Activated CD4-positive, alpha-beta T cell treated with anti-CD3 and anti-CD28 coated beads for 4 hours (primary cell): ENCODE results near the gene S1PR1.
A peak's percentile ranks its signal among the peaks of the same experiment; 100 is the strongest.
"Not testable (repeated sequence)": the region's sequence is repeated elsewhere in the genome, so short reads cannot be mapped to it uniquely, and the experiment has no call there.

ENCODE experiments used
- DNase-seq, 2 donors: peaks; one replicate each; pipeline ENCODE4 v3.0.0-alpha.2; 2020

The S1PR1 gene

DNA sequence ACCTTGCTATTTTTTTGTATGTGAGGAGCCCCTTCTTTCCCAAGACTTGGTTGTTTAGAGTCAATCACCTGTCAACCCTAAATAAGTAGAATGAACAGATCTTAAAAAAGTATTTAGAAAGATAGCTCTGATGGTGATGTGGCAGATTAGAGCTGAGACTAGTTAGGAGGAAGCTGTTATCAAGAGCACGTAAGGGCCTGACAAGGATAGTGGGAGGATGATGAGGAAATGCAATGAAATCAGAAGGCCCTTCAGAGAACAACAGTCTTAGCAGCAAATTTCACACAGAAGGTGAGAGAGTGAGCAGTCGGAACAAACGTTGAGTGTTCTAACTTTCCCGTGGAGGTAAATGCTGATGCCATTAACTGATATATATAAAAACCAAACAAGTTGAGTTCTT lies 15.9 kb upstream of the S1PR1 start:
- DNase-seq = no peak

DNA sequence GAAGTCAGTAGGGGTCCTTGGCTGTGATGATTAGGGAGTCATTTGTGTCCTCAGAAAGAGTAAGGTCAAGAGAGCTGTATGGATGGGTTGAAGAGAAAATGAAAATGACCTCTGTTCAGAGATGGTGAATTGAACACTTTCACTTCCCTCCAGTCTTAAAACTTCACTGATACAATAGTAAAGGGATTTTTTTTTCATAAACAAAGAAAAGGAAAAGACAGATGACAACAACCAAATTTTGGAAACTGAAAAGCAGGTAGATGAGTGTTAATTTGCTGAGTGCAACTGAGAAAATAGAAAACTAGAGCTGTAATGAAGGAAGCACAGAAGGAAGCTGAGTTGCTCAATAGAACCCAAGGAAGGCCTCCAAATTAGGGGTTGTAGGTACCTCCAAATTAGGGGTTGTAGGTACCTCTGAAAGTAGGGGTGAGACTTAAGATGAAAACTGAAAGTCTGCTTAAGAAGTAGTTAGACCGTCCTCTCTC lies 14.8 kb upstream of the S1PR1 start:
- no peak for DNase-seq

DNA sequence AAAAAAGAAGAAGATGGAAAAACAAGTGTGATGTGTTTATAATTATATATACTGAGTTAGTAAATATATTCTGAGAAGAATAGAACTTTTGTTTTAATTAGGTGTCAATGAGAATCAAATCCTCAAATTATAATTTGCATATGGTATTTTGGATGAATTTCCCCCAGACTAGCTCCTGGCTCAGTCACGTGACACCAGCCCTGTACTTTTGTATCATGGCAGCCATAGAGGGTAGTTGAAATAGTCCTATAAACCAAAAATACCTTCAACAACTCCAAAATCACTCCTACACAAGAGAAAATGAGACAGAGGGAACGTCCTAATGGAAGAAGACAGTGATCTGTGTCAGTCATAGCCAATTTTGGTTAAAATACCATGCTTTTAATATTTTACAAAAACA lies 9.0 kb upstream of the S1PR1 start:
- no peak for DNase-seq

- no peak for DNase-seq
Measured at GRCh38 chr1:101228424-101229134, 8.2 kb upstream of the S1PR1 start.

DNA sequence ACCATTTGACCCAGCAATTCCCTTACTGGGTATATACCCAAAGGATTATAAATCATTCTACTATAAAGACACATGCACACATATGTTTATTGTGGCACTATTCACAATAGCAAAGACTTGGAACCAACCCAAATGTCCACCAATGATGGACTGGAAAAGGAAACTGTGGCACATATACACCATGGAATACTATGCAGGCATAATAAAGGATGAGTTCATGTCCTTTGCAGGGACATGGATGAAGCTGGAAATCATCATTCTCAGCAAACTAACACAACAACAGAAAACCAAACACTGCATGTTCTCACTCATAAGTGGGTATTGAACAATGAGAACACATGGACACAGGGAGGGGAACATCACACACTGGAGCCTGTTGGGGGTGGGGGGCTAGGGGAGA lies 4.6 kb upstream of the S1PR1 start:
- not testable (repeated sequence) for DNase-seq

- DNase-seq = no peak
Measured at GRCh38 chr1:101233495-101233894, 3.3 kb upstream of the S1PR1 start.

GRCh38 chr1:101235216-101235695 lies 1.6 kb upstream of the S1PR1 start:
- no peak for DNase-seq

- peak; percentile 64 to 70 for DNase-seq
Measured at GRCh38 chr1:101235696-101236515, 913 bp upstream of the S1PR1 start.

DNA sequence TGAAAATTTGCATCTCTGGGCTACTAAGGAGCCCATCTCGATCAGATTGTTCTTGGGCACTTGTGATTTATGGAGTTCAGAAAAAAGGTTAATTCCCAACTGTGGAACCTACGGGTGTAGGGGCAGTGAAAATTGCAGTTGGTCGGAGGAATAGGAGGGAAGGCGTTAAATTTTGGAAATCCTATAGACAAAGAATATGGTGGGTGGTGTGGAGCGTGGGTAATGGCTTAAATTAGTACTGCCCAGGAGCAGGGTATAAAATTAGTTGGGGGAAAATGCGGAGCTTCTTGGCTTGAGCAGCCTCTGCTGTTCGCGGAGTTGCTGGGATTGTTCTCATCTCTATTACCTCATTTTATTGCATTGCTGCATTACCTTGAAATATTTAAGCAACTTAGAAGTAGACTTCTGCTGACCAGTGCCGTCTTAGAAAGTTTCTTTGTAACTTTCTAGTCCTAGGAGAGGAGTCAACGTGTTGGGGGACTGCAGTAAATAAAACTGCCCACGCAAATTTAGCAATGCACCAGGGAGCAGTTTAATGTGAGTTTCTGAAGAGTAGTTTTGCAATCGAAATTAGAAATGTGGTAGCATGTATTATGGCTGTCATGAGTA lies 514 bp downstream of the S1PR1 start:
- DNase-seq = peak; percentile 25 to 26

GRCh38 chr1:101238031-101238628 lies 1.3 kb downstream of the S1PR1 start:
- DNase-seq = peak; percentile 71 to 78

GRCh38 chr1:101238681-101239094 lies 1.9 kb downstream of the S1PR1 start:
- DNase-seq = peak; percentile 81 to 91

GRCh38 chr1:101239095-101240040 lies 2.5 kb downstream of the S1PR1 start:
- DNase-seq = peak; percentile 55

DNA sequence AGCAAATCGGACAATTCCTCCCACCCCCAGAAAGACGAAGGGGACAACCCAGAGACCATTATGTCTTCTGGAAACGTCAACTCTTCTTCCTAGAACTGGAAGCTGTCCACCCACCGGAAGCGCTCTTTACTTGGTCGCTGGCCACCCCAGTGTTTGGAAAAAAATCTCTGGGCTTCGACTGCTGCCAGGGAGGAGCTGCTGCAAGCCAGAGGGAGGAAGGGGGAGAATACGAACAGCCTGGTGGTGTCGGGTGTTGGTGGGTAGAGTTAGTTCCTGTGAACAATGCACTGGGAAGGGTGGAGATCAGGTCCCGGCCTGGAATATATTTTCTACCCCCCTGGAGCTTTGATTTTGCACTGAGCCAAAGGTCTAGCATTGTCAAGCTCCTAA lies 3.2 kb downstream of the S1PR1 start:
- DNase-seq = no peak

DNA sequence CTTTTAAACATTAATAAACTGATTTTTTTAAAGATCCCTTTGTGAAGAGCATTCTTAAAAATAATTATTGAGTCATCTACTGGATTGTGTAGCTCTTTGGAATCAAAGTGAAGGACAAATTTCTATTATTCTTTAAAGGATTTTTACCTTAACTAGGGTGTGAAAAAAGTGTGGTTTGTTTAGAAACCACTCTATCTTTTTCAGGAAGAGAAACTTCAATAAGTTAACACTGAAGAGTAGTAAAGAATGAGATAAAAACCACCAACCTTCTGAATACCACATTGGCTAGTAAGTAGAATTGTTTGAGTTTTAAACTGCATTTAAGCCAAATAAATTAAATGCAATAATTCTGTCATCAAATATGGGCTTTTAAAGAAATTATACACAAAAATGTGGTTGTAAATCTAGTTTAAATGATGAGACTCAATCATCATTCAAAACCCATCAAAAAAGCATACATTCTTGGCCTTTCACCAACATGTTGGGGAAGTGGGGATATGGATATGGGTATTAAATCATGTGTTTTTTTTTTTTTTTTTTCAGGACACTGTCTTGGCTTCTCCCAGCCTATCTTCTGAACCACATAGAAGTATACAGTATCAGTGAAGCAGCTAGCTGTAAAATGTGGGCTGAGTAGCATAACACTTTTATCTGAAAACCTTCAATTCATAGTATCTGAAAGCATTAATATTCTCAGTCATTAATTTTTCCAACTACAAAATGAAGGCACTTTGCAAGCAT lies 4.8 kb downstream of the S1PR1 start:
- DNase-seq = no peak

- no peak for DNase-seq
Measured at GRCh38 chr1:101242324-101243050, 5.7 kb downstream of the S1PR1 start.

GRCh38 chr1:101243751-101244150 lies 6.9 kb downstream of the S1PR1 start:
- DNase-seq = no peak

GRCh38 chr1:101244842-101245241 lies 8.0 kb downstream of the S1PR1 start:
- DNase-seq = no peak

DNA sequence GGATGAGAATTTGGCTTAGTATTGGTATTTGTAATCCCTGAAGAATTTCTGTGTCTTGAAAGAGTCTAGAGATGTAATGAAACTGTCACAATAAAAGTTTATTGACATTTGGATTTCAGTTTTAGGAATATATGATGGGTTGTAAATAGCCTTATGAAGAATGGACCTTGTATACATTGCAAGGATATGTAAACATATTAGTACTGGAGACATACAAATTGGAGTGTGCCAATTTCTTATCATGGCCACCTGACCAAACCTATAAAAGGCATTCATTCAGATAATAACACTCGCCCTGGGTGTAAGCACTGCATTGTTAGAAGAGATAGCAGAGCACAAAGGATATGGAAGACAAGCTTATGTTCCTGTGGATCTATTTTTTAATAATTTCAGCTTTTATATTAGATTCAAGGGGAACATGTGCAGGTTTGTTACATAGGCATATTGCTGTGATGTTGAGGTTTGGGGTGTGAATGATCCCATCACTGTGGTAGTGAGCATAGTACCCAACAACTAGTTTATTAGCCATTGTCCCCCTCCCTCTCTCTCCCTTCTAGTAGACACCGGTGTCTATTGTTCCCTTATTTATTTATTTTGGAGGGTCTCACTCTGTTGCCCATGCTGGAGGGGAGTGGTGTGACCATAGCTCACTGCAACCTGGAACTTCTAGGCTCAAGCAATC lies 8.6 kb downstream of the S1PR1 start:
- DNase-seq = no peak

- no peak for DNase-seq
Measured at GRCh38 chr1:101247404-101248287, 10.8 kb downstream of the S1PR1 start.
